Stimulated activated effector memory CD8-positive, alpha-beta T cell treated with anti-CD3 and anti-CD28 coated beads, Interleukin-12 subunit alpha, Interleukin-12 subunit beta, amount 100 ng/mL, for 72 hours (primary cell): Measurements from ENCODE around the gene SLIT3.

Source experiments
- ATAC-seq: fragments of 150-1000 bp; cut with Tn5 transposase; 2 replicates; pipeline ENCODE4 v1.10.0; 2021
- DNase-seq, 2 donors: peaks; one replicate each; pipeline ENCODE4 v3.0.0; 2021 to 2022; ENCODE audit warnings: low spot score in 2 of 2
- H3K27ac Mint-ChIP-seq: one replicate; pipeline ENCODE4 v1.8.0; 2022; ENCODE audit warnings: mild to moderate bottlenecking, mixed read lengths
- H3K36me3 Mint-ChIP-seq: one replicate; pipeline ENCODE4 v1.8.0; 2022; ENCODE audit warnings: mild to moderate bottlenecking, mixed read lengths
- H3K4me1 Mint-ChIP-seq: one replicate; pipeline ENCODE4 v1.8.0; 2022; ENCODE audit warnings: mixed read lengths
- H3K4me3 Mint-ChIP-seq: one replicate; pipeline ENCODE4 v1.8.0; 2022; ENCODE audit warnings: mild to moderate bottlenecking, mixed read lengths
- H3K9me3 Mint-ChIP-seq: one replicate; pipeline ENCODE4 v1.8.0; 2022; ENCODE audit warnings: mixed read lengths

The SLIT3 gene

GRCh38 chr5:168779333-168779732, 521.6 kb downstream of the SLIT3 start:
- Mint-ChIP-seq H3K4me3 (no peak overlapping the region), H3K9me3 (peaks cover 2% of the 10 kb centered on the region), H3K4me1 (no peaks in the 10 kb centered on the region), H3K27ac (no peak overlapping the region), H3K36me3 (no peaks in the 10 kb centered on the region)
- DNase-seq, result no peak
- no peak for ATAC-seq

GRCh38 chr5:168778536-168778935, 522.4 kb downstream of the SLIT3 start:
- Mint-ChIP-seq H3K4me1 (no peaks in the 10 kb centered on the region), H3K27ac (no peak overlapping the region), H3K9me3 (peaks cover 2% of the 10 kb centered on the region), H3K4me3 (no peak overlapping the region), H3K36me3 (no peaks in the 10 kb centered on the region)
- ATAC-seq (no peak), DNase-seq (no peak)

- peaks cover 2% of the 10 kb centered on the region for H3K9me3 Mint-ChIP-seq
Observed at GRCh38 chr5:168777651-168778050, 523.3 kb downstream of the SLIT3 start.

DNA sequence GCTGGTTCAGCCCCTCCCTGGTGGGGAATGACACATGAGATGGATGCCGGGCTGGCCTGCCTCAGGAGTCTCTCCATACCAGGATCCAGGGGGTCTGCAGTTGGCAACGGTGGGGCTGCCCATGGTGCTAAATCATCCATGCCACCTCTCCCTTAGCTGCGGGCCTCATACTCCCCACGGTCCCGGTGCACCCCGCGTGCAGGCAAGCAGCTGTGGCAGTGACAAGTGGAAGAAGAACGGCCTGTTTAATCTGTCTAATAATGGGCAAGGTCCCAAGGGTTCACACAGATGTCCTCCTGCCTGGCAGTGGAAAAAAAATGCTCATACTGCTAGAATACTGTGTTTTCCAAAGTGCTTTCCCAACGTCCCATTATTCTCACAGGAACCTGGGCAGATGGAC, 524.9 kb downstream of the SLIT3 start:
- H3K4me3 Mint-ChIP-seq, result no peak overlapping the region
- H3K36me3 Mint-ChIP-seq, result no peaks in the 10 kb centered on the region
- ATAC-seq (no peak), DNase-seq (no peak)
- no peak overlapping the region for H3K27ac Mint-ChIP-seq
- H3K9me3 Mint-ChIP-seq, result peaks cover 2% of the 10 kb centered on the region
- H3K4me1 Mint-ChIP-seq, result no peaks in the 10 kb centered on the region

More at GRCh38 chr5:168777651-168778050, 523.3 kb downstream of the SLIT3 start:
- no peak for DNase-seq
- no peak overlapping the region for H3K4me3 Mint-ChIP-seq
- ATAC-seq, result no peak
- H3K27ac Mint-ChIP-seq, result no peak overlapping the region
- no peaks in the 10 kb centered on the region for H3K4me1 Mint-ChIP-seq
- H3K36me3 Mint-ChIP-seq, result no peaks in the 10 kb centered on the region

- DNase-seq (no peak), ATAC-seq (no peak)
- Mint-ChIP-seq H3K36me3 (no peaks in the 10 kb centered on the region), H3K4me1 (no peaks in the 10 kb centered on the region), H3K4me3 (no peak overlapping the region), H3K27ac (no peak overlapping the region), H3K9me3 (peaks cover 2% of the 10 kb centered on the region)
Observed at GRCh38 chr5:168773226-168773625, 527.7 kb downstream of the SLIT3 start.

- H3K27ac Mint-ChIP-seq, result no peak overlapping the region
- DNase-seq (no peak), ATAC-seq (no peak)
- H3K4me3 Mint-ChIP-seq, result no peak overlapping the region
- H3K9me3 Mint-ChIP-seq, result peaks cover 5% of the 10 kb centered on the region
- no peaks in the 10 kb centered on the region for H3K4me1 Mint-ChIP-seq
- no peaks in the 10 kb centered on the region for H3K36me3 Mint-ChIP-seq
Observed at GRCh38 chr5:168772316-168772961, 528.5 kb downstream of the SLIT3 start.

GRCh38 chr5:168771678-168772077, 529.3 kb downstream of the SLIT3 start:
- H3K9me3 Mint-ChIP-seq, result peaks cover 5% of the 10 kb centered on the region
- H3K27ac Mint-ChIP-seq, result no peak overlapping the region
- DNase-seq (no peak), ATAC-seq (no peak)
- no peak overlapping the region for H3K4me3 Mint-ChIP-seq
- H3K36me3 Mint-ChIP-seq, result no peaks in the 10 kb centered on the region
- H3K4me1 Mint-ChIP-seq, result no peaks in the 10 kb centered on the region

DNA sequence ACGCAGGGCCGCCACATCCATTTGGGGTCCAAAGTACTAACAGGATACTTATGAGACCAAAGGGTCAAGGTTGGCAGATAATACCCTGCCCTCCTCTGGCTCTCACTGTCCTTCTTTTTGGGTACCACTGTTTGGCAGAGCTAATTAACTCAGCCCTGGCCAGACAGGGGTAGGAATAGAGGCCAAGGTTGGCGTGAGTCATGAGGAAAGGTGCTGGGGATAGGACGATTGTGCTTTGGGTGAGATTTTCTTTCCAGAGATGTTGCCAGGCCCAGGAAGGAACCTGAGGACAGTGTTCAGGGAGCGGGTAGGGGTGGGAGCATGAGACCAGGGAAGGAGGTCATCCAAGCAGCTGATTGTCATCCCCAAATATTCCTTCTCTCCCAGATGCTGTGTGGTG, 529.9 kb downstream of the SLIT3 start:
- H3K9me3 Mint-ChIP-seq, result peaks cover 5% of the 10 kb centered on the region
- no peak overlapping the region for H3K27ac Mint-ChIP-seq
- no peaks in the 10 kb centered on the region for H3K4me1 Mint-ChIP-seq
- H3K4me3 Mint-ChIP-seq, result no peak overlapping the region
- no peaks in the 10 kb centered on the region for H3K36me3 Mint-ChIP-seq
- DNase-seq (no peak), ATAC-seq (no peak)

- peaks cover 3% of the 10 kb centered on the region for H3K9me3 Mint-ChIP-seq
- no peaks in the 10 kb centered on the region for H3K4me1 Mint-ChIP-seq
- no peaks in the 10 kb centered on the region for H3K36me3 Mint-ChIP-seq
- no peak overlapping the region for H3K27ac Mint-ChIP-seq
- DNase-seq (no peak), ATAC-seq (no peak)
- no peak overlapping the region for H3K4me3 Mint-ChIP-seq
Observed at GRCh38 chr5:168770036-168770498, 530.9 kb downstream of the SLIT3 start.

GRCh38 chr5:168768172-168768571, 532.8 kb downstream of the SLIT3 start:
- Mint-ChIP-seq H3K36me3 (no peaks in the 10 kb centered on the region), H3K27ac (no peak overlapping the region), H3K9me3 (peaks cover 3% of the 10 kb centered on the region), H3K4me1 (no peaks in the 10 kb centered on the region), H3K4me3 (no peak overlapping the region)
- DNase-seq, result no peak
- no peak for ATAC-seq

- H3K4me3 Mint-ChIP-seq, result no peak overlapping the region
- H3K4me1 Mint-ChIP-seq, result no peaks in the 10 kb centered on the region
- peaks cover 3% of the 10 kb centered on the region for H3K9me3 Mint-ChIP-seq
- H3K36me3 Mint-ChIP-seq, result no peaks in the 10 kb centered on the region
- DNase-seq, result no peak
- ATAC-seq, result no peak
- no peak overlapping the region for H3K27ac Mint-ChIP-seq
Observed at GRCh38 chr5:168766426-168766700, 534.6 kb downstream of the SLIT3 start.

DNA sequence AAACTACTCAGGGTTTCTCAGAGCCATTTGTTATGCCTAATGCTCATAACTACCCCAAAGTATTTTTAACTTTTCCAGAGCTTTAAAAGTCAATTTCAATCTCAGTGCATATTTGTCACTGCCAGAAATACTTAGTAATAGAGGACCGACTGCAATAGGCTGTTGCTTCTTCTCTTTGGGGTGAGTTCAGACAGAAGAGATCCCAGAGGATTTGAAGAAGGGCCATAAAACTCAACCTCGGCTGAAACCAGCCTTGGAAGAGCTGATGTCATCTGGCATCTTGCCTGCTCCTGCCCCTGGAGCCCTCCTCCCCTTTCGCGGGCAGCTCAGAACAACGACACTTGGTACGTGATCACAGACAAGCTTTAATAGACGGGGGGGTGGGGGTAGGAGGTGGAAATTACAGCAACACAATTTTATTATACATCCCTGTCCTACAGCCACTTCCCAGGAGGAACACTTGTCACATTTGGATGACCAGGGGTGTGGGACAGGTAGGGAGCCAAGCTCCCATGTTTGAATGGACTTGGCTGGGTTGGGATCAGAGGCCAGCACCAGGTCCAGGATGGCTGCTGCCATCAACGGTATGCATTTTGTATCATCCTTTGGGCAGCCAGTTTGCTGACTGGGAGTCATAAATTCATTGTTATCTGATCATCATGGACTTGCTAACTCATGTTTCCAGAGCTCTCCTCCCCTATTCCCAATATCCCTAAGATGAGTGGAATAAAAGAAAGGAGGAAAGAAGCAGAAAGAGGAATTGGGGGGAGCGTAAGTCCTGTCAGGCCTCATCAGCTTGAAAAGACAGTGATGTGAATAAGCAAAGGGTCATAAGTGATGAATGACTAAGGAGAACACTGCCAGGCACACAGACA, 535.2 kb downstream of the SLIT3 start:
- H3K4me3 Mint-ChIP-seq, result no peak overlapping the region
- no peak for ATAC-seq

GRCh38 chr5:168765086-168765550, 535.8 kb downstream of the SLIT3 start:
- peaks cover 3% of the 10 kb centered on the region for H3K9me3 Mint-ChIP-seq
- H3K4me3 Mint-ChIP-seq, result no peak overlapping the region
- H3K4me1 Mint-ChIP-seq, result no peaks in the 10 kb centered on the region
- no peaks in the 10 kb centered on the region for H3K36me3 Mint-ChIP-seq
- DNase-seq (no peak), ATAC-seq (no peak)
- H3K27ac Mint-ChIP-seq, result no peak overlapping the region

More for the DNA sequence above, 535.2 kb downstream of the SLIT3 start:
- no peak for DNase-seq
- no peaks in the 10 kb centered on the region for H3K36me3 Mint-ChIP-seq
- H3K9me3 Mint-ChIP-seq, result peaks cover 3% of the 10 kb centered on the region
- H3K4me1 Mint-ChIP-seq, result no peaks in the 10 kb centered on the region
- H3K27ac Mint-ChIP-seq, result no peak overlapping the region

GRCh38 chr5:168756453-168757391, 544.2 kb downstream of the SLIT3 start:
- Mint-ChIP-seq H3K36me3 (no peaks in the 10 kb centered on the region), H3K4me3 (no peak overlapping the region), H3K9me3 (no peaks in the 10 kb centered on the region), H3K27ac (no peak overlapping the region), H3K4me1 (no peaks in the 10 kb centered on the region)
- DNase-seq, result no peak
- no peak for ATAC-seq

DNA sequence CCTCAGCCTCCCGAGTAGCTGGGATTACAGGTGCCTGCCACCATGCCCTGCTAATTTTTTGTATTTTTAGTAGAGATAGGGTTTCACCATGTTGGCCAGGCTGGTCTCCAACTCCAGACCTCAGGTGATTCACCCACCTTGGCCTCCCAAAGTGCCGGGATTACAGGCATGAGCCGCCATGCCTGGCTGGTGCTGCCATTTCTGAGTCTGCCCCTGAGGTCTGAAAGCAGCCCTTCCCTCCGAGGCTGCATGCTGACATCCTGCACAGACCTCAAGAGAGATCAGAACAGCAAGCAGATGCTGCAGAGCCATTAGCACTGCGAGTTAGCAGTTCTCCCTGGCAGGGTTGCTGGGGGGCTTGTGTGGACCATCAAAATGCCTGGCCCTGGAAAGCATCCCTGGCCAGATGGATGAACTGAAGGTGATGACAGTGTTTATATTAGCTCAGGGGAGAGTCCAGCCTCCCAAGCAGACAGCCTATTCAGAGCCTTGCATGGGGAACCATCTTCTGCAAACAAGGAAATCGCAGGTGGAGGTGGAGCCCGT, 545.3 kb downstream of the SLIT3 start:
- H3K4me1 Mint-ChIP-seq, result no peaks in the 10 kb centered on the region
- DNase-seq (no peak), ATAC-seq (no peak)
- H3K4me3 Mint-ChIP-seq, result no peak overlapping the region
- H3K9me3 Mint-ChIP-seq, result no peaks in the 10 kb centered on the region
- no peak overlapping the region for H3K27ac Mint-ChIP-seq
- no peaks in the 10 kb centered on the region for H3K36me3 Mint-ChIP-seq
